MG63 (cell line): ENCODE measurements around the gene IFNA21. TPM values are rescaled to one million over a fixed set of nuclear protein-coding genes. Genes with fewer than 3 reads are reported as not detected.
"Not testable (repeated sequence)": the region's sequence is repeated elsewhere in the genome, so short reads cannot be mapped to it uniquely, and the experiment has no call there.

Experiments used
- DNase-seq: peaks from one replicate; pipeline ENCODE4 v3.0.0-alpha.2; 2020
- H3K27me3 ChIP-seq: fragments of 250-450 bp; sonication (Bioruptor Pico); 2 replicates; pipeline ENCODE4 v1.5.1; 2020; ENCODE audit warnings: mild to moderate bottlenecking, moderate library complexity
- H3K36me3 ChIP-seq: fragments of 250-450 bp; sonication (Bioruptor Pico); 2 replicates; pipeline ENCODE4 v1.5.1; 2020; ENCODE audit warnings: mild to moderate bottlenecking, moderate library complexity
- H3K4me3 ChIP-seq: fragments of 250-450 bp; sonication (Bioruptor Pico); 2 replicates; pipeline ENCODE4 v1.5.1; 2020; ENCODE audit warnings: mild to moderate bottlenecking, moderate library complexity
- H3K9me3 ChIP-seq: fragments of 250-450 bp; sonication (Bioruptor Pico); 2 replicates; pipeline ENCODE4 v1.5.1; 2020; ENCODE audit warnings: mild to moderate bottlenecking, moderate library complexity
- total RNA-seq: library from RNA; depleted of rRNA; stranded (reverse); fragments of >200 nt; shearing (Covaris generic); gene quantifications from 2 replicates; pipeline ENCODE4 v1.2.3, GENCODE V29; 2014; ENCODE audit warnings: low replicate concordance; rRNA removed

Gene IFNA21
- not detected in 2 replicates for total RNA-seq

DNA sequence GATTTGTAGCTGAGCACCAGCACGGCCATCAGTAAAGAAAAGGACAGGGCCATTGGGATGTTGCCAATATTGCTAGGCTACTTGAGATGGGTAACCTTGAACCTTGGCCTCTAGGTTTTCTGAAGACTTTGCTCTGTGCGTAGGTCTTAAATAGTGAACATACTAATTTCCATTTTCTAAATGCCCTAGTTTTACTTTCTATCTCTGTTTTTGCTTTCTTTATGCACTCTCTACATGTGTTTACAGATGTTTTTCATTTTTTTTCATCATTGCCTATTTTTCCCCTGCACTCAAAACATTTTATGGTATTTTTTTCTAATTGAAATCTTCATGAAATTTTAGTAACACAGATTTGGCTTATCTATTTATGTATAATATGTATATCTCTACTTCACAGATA lies at the start of gene IFNA21:
IFNA21 (minus strand) TSS at position 101 of the 400 bp plus-strand sequence; CDS start at position 53, 48 bp downstream.
- not testable (repeated sequence) for H3K36me3 ChIP-seq, H3K4me3 ChIP-seq, DNase-seq, H3K9me3 ChIP-seq
- peaks cover 55% of the 10 kb centered on the region for H3K27me3 ChIP-seq

DNA sequence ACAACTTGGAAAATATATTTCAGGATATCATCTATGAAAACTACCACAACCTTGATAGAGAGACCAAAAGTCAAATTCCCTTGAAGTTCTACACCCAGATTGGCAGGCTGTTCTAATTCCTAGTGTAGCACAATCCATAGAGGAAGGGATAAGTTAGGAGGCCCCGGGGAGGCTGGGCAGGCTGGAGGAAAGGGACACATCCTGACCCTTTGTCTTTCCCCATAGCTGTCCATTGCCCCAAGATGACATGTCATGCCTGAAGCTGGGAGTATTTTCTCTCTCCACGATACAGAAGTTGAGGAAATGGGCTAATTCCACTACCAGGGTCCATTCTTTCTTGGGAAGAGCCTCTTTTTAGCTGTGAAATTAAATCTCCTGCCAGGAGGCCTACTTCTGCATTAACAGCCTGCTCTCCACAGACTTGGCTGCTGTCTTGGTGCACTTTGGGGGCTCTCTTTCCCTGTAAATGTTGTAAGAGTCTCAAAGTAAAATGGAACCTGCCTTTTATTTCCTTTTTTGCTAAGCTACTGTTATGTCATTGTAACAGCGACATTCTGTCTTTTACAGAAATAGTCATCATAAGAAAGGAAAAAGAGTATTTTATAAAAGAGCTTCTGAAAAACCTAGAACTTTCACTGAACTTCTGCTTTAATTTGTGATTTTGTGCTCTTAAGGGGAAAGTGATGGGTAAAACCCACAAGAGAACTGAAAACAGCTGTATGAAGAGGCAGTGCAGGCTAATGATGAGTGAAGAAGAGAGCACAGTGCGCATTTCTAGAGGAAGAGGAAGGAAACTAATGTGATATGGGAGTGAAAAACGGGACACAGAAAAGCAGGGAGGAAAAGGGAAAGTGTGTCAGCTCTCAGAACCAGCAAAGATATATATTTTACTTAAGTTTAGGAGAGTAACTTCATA lies 47.2 kb upstream of the IFNA21 start:
- H3K27me3 ChIP-seq = peaks cover 28% of the 10 kb centered on the region
- not testable (repeated sequence) for H3K9me3 ChIP-seq, DNase-seq, H3K36me3 ChIP-seq, H3K4me3 ChIP-seq

- not testable (repeated sequence) for H3K9me3 ChIP-seq, H3K36me3 ChIP-seq, DNase-seq, H3K4me3 ChIP-seq
- peaks cover 25% of the 10 kb centered on the region for H3K27me3 ChIP-seq
Measured at GRCh38 chr9:21212160-21212559, 45.7 kb upstream of the IFNA21 start.

DNA sequence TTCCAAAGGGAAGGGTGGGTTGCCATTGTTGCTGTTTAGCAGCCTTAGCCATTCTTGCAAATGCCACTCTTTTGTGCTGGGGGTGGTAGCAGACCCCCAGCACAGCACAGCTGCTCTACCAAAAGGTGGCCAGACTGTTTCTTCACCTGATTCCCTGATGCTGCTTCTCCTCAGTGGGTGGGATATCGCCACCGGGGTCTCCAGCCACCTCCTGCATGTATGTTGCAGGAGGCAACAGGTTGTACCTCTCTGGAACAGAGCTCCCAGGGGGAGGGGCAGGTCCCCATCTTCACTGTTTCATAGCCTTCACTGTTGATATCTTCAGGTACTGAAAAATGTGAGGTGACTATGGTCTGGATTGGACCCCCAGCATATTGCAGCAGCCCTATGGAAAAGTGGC lies 44.3 kb upstream of the IFNA21 start:
- H3K4me3 ChIP-seq, H3K36me3 ChIP-seq, DNase-seq, H3K9me3 ChIP-seq: not testable (repeated sequence)
- peaks cover 19% of the 10 kb centered on the region for H3K27me3 ChIP-seq

DNA sequence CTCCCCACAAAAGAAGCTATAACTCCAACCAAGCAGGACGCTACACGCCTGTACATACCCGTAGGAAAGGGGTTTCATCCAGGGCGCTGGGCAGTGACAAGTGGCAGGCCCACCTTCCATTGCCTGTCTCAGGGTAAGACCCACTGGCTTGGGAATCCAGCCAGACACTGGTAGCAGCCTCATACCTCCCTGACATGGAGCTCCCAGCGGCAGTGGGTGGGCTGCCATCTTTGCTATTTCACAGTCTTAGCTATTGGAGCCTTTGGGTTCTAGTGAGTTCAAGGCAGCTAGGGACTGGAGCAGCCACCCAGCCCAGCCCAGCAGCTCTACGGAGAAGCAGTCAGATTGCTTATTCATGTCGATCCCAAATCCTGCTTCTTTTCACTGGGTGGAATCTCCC lies 43.9 kb upstream of the IFNA21 start:
- no peaks in the 10 kb centered on the region for H3K9me3 ChIP-seq
- DNase-seq = no peak

DNA sequence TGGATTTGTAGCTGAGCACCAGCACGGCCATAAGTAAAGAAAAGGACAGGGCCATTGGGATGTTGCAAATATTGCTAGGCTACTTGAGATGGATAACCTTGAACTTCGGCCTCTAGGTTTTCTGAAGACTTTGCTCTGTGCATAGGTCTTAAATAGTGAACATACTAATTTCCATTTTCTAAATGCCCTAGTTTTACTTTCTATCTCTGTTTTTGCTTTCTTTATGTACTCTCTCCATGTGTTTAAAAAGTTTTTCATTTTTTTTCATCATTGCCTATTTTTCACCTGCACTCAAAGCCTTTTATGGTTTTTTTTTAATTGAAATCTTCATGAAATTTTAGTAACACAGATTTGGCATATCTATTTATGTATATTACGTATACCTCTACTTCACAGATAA lies 40.6 kb upstream of the IFNA21 start, which contains the start of gene IFNA10:
IFNA10 (minus strand) TSS at position 101 of the 400 bp plus-strand sequence; CDS start at position 55, 46 bp downstream.
- H3K36me3 ChIP-seq, H3K9me3 ChIP-seq, H3K4me3 ChIP-seq, DNase-seq: not testable (repeated sequence)
- H3K27me3 ChIP-seq = peaks cover 28% of the 10 kb centered on the region

More for the DNA sequence above, 43.9 kb upstream of the IFNA21 start:
- H3K27me3 ChIP-seq = peaks cover 17% of the 10 kb centered on the region
- H3K4me3 ChIP-seq = no peak overlapping the region
- no peaks in the 10 kb centered on the region for H3K36me3 ChIP-seq

DNA sequence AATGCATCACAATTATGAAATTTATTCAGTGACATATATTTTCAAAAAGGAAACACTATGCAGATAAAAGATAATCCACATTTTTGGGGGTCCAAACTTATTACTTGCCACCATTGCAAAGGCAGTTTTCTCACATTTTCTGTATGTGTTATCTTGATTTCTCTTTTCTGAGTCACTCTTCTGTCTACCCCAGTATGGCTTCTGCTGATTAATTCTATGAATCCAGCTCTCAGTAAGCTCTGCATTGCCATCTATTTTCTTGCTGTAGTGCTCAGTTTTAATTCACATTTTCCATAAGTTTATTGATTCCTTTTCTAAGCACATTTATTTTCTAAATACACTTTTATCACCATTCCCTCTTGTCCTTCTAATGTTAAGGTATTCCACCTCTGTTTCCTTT lies 38.7 kb upstream of the IFNA21 start:
- no peak for DNase-seq
- Histone ChIP-seq H3K36me3 (no peaks in the 10 kb centered on the region), H3K9me3 (peaks cover 8% of the 10 kb centered on the region; the same call in 1 of the 2 replicates), H3K27me3 (peaks cover 39% of the 10 kb centered on the region), H3K4me3 (no peak overlapping the region)

DNA sequence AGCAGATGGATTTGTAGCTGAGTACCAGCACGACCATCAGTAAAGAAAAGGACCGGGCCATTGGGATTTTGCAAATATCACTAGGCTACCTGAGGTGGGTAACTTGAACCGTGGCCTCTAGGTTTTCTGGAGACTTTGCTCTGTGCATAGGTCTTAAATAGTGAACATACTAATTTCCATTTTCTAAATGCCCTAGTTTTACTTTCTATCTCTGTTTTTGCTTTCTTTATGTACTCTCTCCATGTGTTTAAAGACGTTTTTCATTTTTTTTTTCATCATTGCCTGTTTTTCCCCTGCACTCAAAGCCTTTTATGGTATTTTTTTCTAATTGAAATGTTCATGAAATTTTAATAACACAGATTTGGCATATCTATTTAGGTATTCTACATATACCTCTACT lies 35.6 kb upstream of the IFNA21 start, which contains the start of gene IFNA7:
IFNA7 (minus strand) TSS at position 101 of the 400 bp plus-strand sequence; CDS start at position 61, 40 bp downstream.
- H3K4me3 ChIP-seq, H3K36me3 ChIP-seq, DNase-seq, H3K9me3 ChIP-seq: not testable (repeated sequence)
- H3K27me3 ChIP-seq = peaks cover 45% of the 10 kb centered on the region

GRCh38 chr9:21194867-21195776 lies 28.7 kb upstream of the IFNA21 start:
- Histone ChIP-seq H3K27me3 (peaks cover 27% of the 10 kb centered on the region), H3K4me3 (peak overlapping the region; percentile 2)
- DNase-seq = peak; percentile 71
- H3K9me3 ChIP-seq, H3K36me3 ChIP-seq: not testable (repeated sequence)

DNA sequence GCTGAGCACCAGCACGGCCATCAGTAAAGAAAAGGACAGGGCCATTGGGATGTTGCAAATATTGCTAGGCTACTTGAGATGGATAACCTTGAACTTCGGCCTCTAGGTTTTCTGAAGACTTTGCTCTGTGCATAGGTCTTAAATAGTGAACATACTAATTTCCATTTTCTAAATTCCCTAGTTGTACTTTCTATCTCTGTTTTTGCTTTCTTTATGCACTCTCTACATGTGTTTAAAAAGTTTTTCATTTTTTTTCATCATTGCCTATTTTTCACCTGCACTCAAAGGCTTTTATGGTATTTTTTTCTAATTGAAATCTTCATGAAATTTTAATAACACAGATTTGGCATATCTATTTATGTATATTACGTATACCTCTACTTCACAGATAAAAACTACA lies 21.0 kb upstream of the IFNA21 start, which contains the start of gene IFNA4:
IFNA4 (minus strand) TSS at position 101 of the 400 bp plus-strand sequence; CDS start at position 45, 56 bp downstream.
- H3K36me3 ChIP-seq, H3K4me3 ChIP-seq, DNase-seq, H3K9me3 ChIP-seq: not testable (repeated sequence)
- H3K27me3 ChIP-seq = peaks cover 16% of the 10 kb centered on the region

GRCh38 chr9:21182810-21183736 lies 16.6 kb upstream of the IFNA21 start:
- DNase-seq = peak; percentile 58

GRCh38 chr9:21174671-21175070 lies 8.2 kb upstream of the IFNA21 start:
- H3K9me3 ChIP-seq = no peaks in the 10 kb centered on the region
- H3K27me3 ChIP-seq = peaks cover 64% of the 10 kb centered on the region
- DNase-seq = no peak
- H3K36me3 ChIP-seq = no peaks in the 10 kb centered on the region
- H3K4me3 ChIP-seq = no peak overlapping the region

More at GRCh38 chr9:21182810-21183736, 16.6 kb upstream of the IFNA21 start:
- not testable (repeated sequence) for H3K36me3 ChIP-seq, H3K4me3 ChIP-seq, H3K9me3 ChIP-seq
- peaks cover 11% of the 10 kb centered on the region for H3K27me3 ChIP-seq

DNA sequence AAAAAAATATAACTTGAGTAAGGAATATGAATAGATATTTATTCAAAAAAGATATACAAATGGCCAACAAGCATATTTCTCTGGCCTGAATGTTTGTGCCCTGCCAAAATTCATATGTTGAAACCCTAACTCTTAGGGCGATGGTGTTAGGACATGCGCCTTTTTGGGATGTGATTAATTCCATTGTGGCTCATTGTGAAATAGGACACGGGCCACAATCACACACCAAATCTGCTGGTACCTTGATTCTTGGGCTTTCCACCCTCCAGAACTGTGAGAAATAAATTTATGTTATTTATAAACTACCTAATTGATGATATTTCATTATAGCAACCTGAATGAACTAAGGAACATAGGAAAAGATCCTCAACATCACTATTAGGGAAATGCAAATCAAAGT lies 5.7 kb upstream of the IFNA21 start:
- no peak for DNase-seq
- H3K27me3 ChIP-seq = peaks cover 75% of the 10 kb centered on the region
- H3K4me3 ChIP-seq = no peak overlapping the region
- no peaks in the 10 kb centered on the region for H3K9me3 ChIP-seq
- H3K36me3 ChIP-seq = no peaks in the 10 kb centered on the region

DNA sequence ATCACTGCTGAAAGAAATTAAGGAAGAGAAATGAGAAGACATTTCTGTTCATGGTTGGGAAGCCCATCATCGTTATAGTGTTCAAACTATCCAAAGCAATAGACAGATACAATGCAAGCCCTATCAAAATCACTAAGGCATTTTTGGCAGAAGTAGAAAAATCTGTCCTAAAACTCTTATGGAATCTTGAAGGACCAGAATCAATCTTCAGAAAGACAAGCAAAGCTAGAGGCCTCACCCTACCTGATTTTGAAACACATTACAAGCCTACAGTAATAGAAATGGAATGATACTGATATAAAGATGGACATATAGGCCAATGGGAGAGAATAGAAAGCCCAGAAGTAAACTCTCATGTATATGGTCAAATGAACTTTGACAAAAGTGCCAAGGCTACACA lies 4.9 kb upstream of the IFNA21 start:
- DNase-seq = no peak
- Histone ChIP-seq H3K4me3 (no peak overlapping the region), H3K36me3 (no peaks in the 10 kb centered on the region), H3K27me3 (peaks cover 67% of the 10 kb centered on the region), H3K9me3 (no peaks in the 10 kb centered on the region)

GRCh38 chr9:21165516-21165915 lies 944 bp downstream of the IFNA21 start:
- Histone ChIP-seq H3K4me3 (no peak overlapping the region), H3K9me3 (no peaks in the 10 kb centered on the region; the same call in 1 of the 2 replicates), H3K27me3 (peaks cover 50% of the 10 kb centered on the region), H3K36me3 (no peaks in the 10 kb centered on the region)
- no peak for DNase-seq

GRCh38 chr9:21160178-21160577 lies 6.3 kb downstream of the IFNA21 start:
- Histone ChIP-seq H3K4me3 (no peak overlapping the region), H3K36me3 (no peaks in the 10 kb centered on the region), H3K9me3 (no peaks in the 10 kb centered on the region; the same call in 1 of the 2 replicates), H3K27me3 (peaks cover 32% of the 10 kb centered on the region)
- no peak for DNase-seq
